Non-pigmented ciliary epithelial cell (primary cell): ENCODE measurements around the gene SHB.
"Not testable (repeated sequence)": the region's sequence is repeated elsewhere in the genome, so short reads cannot be mapped to it uniquely, and the experiment has no call there.

ENCODE experiments used
- DNase-seq: peaks from one replicate; pipeline ENCODE4 v3.0.0-alpha.2; 2010; ENCODE audit warnings: low read depth

The SHB gene

GRCh38 chr9:37917801-37918664, 151.0 kb downstream of the SHB start:
- DNase-seq = no peak

- DNase-seq = no peak
Measured at GRCh38 chr9:37917313-37917731, 151.7 kb downstream of the SHB start.

GRCh38 chr9:37916471-37917312, 152.3 kb downstream of the SHB start:
- no peak for DNase-seq

- DNase-seq = no peak
Measured at GRCh38 chr9:37915911-37916470, 153.0 kb downstream of the SHB start.

GRCh38 chr9:37914701-37915358, 154.2 kb downstream of the SHB start:
- no peak for DNase-seq

GRCh38 chr9:37914154-37914551, 154.9 kb downstream of the SHB start:
- no peak for DNase-seq

GRCh38 chr9:37913480-37914153, 155.4 kb downstream of the SHB start:
- no peak for DNase-seq

- no peak for DNase-seq
Measured at GRCh38 chr9:37911271-37911681, 157.8 kb downstream of the SHB start.

- DNase-seq = no peak
Measured at GRCh38 chr9:37910271-37910670, 158.8 kb downstream of the SHB start.

- not testable (repeated sequence) for DNase-seq
Measured at GRCh38 chr9:37909836-37910235, 159.2 kb downstream of the SHB start.

- no peak for DNase-seq
Measured at GRCh38 chr9:37909326-37909725, 159.7 kb downstream of the SHB start.

- DNase-seq = no peak
Measured at GRCh38 chr9:37908698-37909186, 160.3 kb downstream of the SHB start.

- no peak for DNase-seq
Measured at GRCh38 chr9:37908283-37908682, 160.7 kb downstream of the SHB start.

GRCh38 chr9:37906312-37907239, 162.5 kb downstream of the SHB start:
- DNase-seq = no peak

- no peak for DNase-seq
Measured at GRCh38 chr9:37905776-37906175, 163.3 kb downstream of the SHB start.

- DNase-seq = no peak
Measured at GRCh38 chr9:37905131-37905505, 163.9 kb downstream of the SHB start.

GRCh38 chr9:37904445-37905130, 164.4 kb downstream of the SHB start:
- DNase-seq = no peak

- no peak for DNase-seq
Measured at GRCh38 chr9:37903647-37904444, 165.2 kb downstream of the SHB start, which contains the start of gene SLC25A51. Gene SLC25A51, minus strand, starts transcription at chr9:37904127. Its CDS starts 15,577 bp downstream, at chr9:37888550.
